GM23338 (cell line): ENCODE results near the gene NFXL1. TPM values are rescaled to one million over a fixed set of nuclear protein-coding genes. Genes with fewer than 3 reads are reported as not detected.

Source experiments
- ATAC-seq: fragments of 200-7000 bp; cut with Tn5 transposase; 3 replicates; pipeline ENCODE4 v1.9.1; 2020
- DNase-seq: peaks from one replicate; pipeline ENCODE4 v3.0.0-alpha.2; 2015; ENCODE audit warnings: low spot score
- H2AFZ ChIP-seq: fragments of 200-600 bp; sonication (generic); 2 replicates; pipeline ENCODE4 v1.8.0; 2016; ENCODE audit warnings: antibody characterized with exemption, mild to moderate bottlenecking, moderate library complexity
- H3F3A ChIP-seq: fragments of 200-600 bp; sonication (generic); replicated peaks from 2 replicates; pipeline ENCODE4 v1.8.0; 2017; ENCODE audit warnings: antibody characterized with exemption, mixed run types, low read depth
- H3K27ac ChIP-seq: fragments of 200-600 bp; sonication (generic); 2 replicates; pipeline ENCODE4 v1.6.1; 2016; ENCODE audit warnings: low read depth
- H3K27me3 ChIP-seq: fragments of 200-600 bp; sonication (generic); 2 replicates; pipeline ENCODE4 v1.8.0; 2016; ENCODE audit warnings: mild to moderate bottlenecking, mixed run types, moderate library complexity; ENCODE audit not compliant: insufficient read depth
- H3K36me3 ChIP-seq: fragments of 200-600 bp; sonication (generic); 2 replicates; pipeline ENCODE4 v1.8.0; 2016; ENCODE audit warnings: mild to moderate bottlenecking; ENCODE audit not compliant: insufficient read depth
- H3K4me1 ChIP-seq: fragments of 200-600 bp; sonication (generic); 2 replicates; pipeline ENCODE4 v1.8.0; 2016; ENCODE audit warnings: mild to moderate bottlenecking, moderate library complexity; ENCODE audit not compliant: insufficient read depth
- H3K4me2 ChIP-seq: fragments of 200-600 bp; sonication (generic); 2 replicates; pipeline ENCODE4 v1.7.1; 2017; ENCODE audit warnings: mixed run types
- H3K4me3 ChIP-seq: fragments of 200-600 bp; sonication (generic); 2 replicates; pipeline ENCODE4 v1.6.1; 2016; ENCODE audit warnings: mixed run types
- H3K79me2 ChIP-seq: fragments of 200-600 bp; sonication (generic); replicated peaks from 2 replicates; pipeline ENCODE4 v1.8.0; 2017; ENCODE audit warnings: mild to moderate bottlenecking; ENCODE audit not compliant: insufficient read depth
- H3K9me2 ChIP-seq: fragments of 200-600 bp; sonication (generic); 2 replicates; pipeline ENCODE4 v1.8.0; 2017; ENCODE audit not compliant: insufficient read depth
- H4K20me1 ChIP-seq: fragments of 200-600 bp; sonication (generic); replicated peaks from 2 replicates; pipeline ENCODE4 v1.8.0; 2017; ENCODE audit warnings: mild to moderate bottlenecking; ENCODE audit not compliant: insufficient read depth
- H3K27ac Mint-ChIP-seq: 2 replicates; pipeline ENCODE4 v1.8.0; 2020; ENCODE audit warnings: inconsistent platforms, mild to moderate bottlenecking, moderate library complexity, mixed read lengths
- H3K27me3 Mint-ChIP-seq: 3 replicates; pipeline ENCODE4 v1.8.0; 2022; ENCODE audit warnings: low read depth, mild to moderate bottlenecking, moderate library complexity, mixed read lengths, inconsistent platforms; ENCODE audit not compliant: insufficient read depth, poor library complexity
- H3K36me3 Mint-ChIP-seq: 3 replicates; pipeline ENCODE4 v1.8.0; 2021; ENCODE audit warnings: low read depth, mild to moderate bottlenecking, inconsistent platforms, moderate library complexity, mixed read lengths
- H3K4me1 Mint-ChIP-seq: 3 replicates; pipeline ENCODE4 v1.8.0; 2020; ENCODE audit warnings: mild to moderate bottlenecking, inconsistent platforms, mixed read lengths
- H3K4me3 Mint-ChIP-seq: 3 replicates; pipeline ENCODE4 v1.8.0; 2021; ENCODE audit warnings: moderate library complexity, mild to moderate bottlenecking, inconsistent platforms, mixed read lengths
- H3K9me3 Mint-ChIP-seq: 3 replicates; pipeline ENCODE4 v1.8.0; 2020; ENCODE audit warnings: moderate library complexity, mild to moderate bottlenecking, inconsistent platforms, mixed read lengths
- CREB1 ChIP-seq: fragments of 250-450 bp; sonication (Bioruptor Pico); IDR thresholded peaks from 2 replicates; pipeline ENCODE4 v1.5.0; 2020; ENCODE audit warnings: low read depth, mild to moderate bottlenecking, moderate library complexity
- EZH2 ChIP-seq: fragments of 200-600 bp; sonication (generic); IDR thresholded peaks from one replicate; pipeline ENCODE4 v1.8.0; 2017; ENCODE audit warnings: antibody characterized with exemption, mild to moderate bottlenecking, low read depth; ENCODE audit not compliant: unreplicated experiment
- EZH2phosphoT487 ChIP-seq: fragments of 200-600 bp; sonication (generic); IDR thresholded peaks from one replicate; pipeline ENCODE4 v1.8.1; 2018; ENCODE audit warnings: antibody characterized with exemption; ENCODE audit not compliant: unreplicated experiment
- JUNB ChIP-seq: IDR thresholded peaks from one replicate; pipeline ENCODE4 v1.6.1; 2016; ENCODE audit warnings: antibody characterized with exemption; ENCODE audit not compliant: unreplicated experiment
- ZNF114 ChIP-seq: fragments of 250-450 bp; sonication (Bioruptor Pico); IDR thresholded peaks from 2 replicates; pipeline ENCODE4 v1.5.0; 2020; ENCODE audit warnings: mild to moderate bottlenecking, moderate library complexity
- ZNF331 ChIP-seq: fragments of 250-450 bp; sonication (Bioruptor Pico); IDR thresholded peaks from 2 replicates; pipeline ENCODE4 v1.5.0; 2020; ENCODE audit warnings: low read depth, mild to moderate bottlenecking, moderate library complexity
- polyA plus RNA-seq: library from polyadenylated mRNA; unstranded; fragments of >200 nt; fragmentation: Nextera tagmentation; extraction: Ambion mirVana; gene quantifications from 2 replicates; pipeline ENCODE4 v1.2.1, GENCODE V29; 2016
- total RNA-seq: library from RNA; depleted of rRNA; stranded (reverse); fragments of >200 nt; shearing (Covaris generic); gene quantifications from 2 replicates; pipeline ENCODE4 v1.2.3, GENCODE V29; 2014
- TF ChIP-seq, protein P1 (sequence below): fragments of 250-450 bp; sonication (Bioruptor Pico); IDR thresholded peaks from 2 replicates; pipeline ENCODE4 v1.5.0; 2020; ENCODE audit warnings: mild to moderate bottlenecking, moderate library complexity
- TF ChIP-seq, protein P2 (sequence below): IDR thresholded peaks from one replicate; pipeline ENCODE4 v1.6.1; 2018; ENCODE audit warnings: antibody characterized with exemption; ENCODE audit not compliant: unreplicated experiment
- TF ChIP-seq, protein P3 (sequence below): IDR thresholded peaks from 2 replicates; pipeline ENCODE4 v1.6.1; 2016; ENCODE audit warnings: antibody characterized with exemption

NFXL1 gene
- total and polyA plus RNA-seq, 2 experiments from 2014 or later: 19.4 to 31.7 TPM

DNA sequence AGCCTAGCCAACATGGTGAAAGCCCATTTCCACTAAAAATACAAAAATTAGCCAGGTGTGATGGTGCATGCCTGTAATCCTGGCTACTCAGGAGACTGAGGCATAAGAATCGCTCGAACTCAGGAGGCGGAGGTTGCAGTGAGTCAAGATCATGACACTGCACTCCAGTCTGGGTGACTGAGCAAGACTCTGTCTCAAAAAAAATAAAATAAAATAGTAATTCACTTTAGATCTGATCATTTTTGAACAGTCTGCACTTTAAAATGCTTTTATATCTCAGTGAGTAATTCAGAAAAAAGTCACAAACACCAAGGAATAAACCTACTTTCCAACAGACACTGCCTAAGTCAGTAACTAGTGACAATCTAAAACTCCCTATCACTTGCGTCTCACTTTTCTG, 50.9 kb downstream of the NFXL1 start:
- Histone ChIP-seq H3K9me2 (no peaks in the 10 kb centered on the region; the same call in 1 of the 2 replicates), H3K27ac (no peak overlapping the region), H3F3A (no peaks in the 10 kb centered on the region), H3K79me2 (peaks cover 20% of the 10 kb centered on the region; the same call in 1 of the 2 replicates), H3K27me3 (no peaks in the 10 kb centered on the region), H3K4me3 (no peak overlapping the region), H3K4me1 (no peaks in the 10 kb centered on the region), H4K20me1 (0 out of 2 replicates have a peak, but pooled peaks cover 9% of the 10 kb centered on the region), H2AFZ (no peak overlapping the region), H3K36me3 (peaks cover 6% of the 10 kb centered on the region; the same call in 1 of the 2 replicates), H3K4me2 (no peak overlapping the region)
- Mint-ChIP-seq H3K4me3 (no peak overlapping the region), H3K27ac (0 out of 2 replicates have a peak overlapping the region, but pooled peaks have one; percentile 78), H3K36me3 (peaks cover 25% of the 10 kb centered on the region; the same call in 2 of the 3 replicates), H3K27me3 (peaks cover 4% of the 10 kb centered on the region), H3K4me1 (no peaks in the 10 kb centered on the region), H3K9me3 (no peaks in the 10 kb centered on the region)
- ATAC-seq (no peak), DNase-seq (no peak)
- TF ChIP-seq, protein P1, sequence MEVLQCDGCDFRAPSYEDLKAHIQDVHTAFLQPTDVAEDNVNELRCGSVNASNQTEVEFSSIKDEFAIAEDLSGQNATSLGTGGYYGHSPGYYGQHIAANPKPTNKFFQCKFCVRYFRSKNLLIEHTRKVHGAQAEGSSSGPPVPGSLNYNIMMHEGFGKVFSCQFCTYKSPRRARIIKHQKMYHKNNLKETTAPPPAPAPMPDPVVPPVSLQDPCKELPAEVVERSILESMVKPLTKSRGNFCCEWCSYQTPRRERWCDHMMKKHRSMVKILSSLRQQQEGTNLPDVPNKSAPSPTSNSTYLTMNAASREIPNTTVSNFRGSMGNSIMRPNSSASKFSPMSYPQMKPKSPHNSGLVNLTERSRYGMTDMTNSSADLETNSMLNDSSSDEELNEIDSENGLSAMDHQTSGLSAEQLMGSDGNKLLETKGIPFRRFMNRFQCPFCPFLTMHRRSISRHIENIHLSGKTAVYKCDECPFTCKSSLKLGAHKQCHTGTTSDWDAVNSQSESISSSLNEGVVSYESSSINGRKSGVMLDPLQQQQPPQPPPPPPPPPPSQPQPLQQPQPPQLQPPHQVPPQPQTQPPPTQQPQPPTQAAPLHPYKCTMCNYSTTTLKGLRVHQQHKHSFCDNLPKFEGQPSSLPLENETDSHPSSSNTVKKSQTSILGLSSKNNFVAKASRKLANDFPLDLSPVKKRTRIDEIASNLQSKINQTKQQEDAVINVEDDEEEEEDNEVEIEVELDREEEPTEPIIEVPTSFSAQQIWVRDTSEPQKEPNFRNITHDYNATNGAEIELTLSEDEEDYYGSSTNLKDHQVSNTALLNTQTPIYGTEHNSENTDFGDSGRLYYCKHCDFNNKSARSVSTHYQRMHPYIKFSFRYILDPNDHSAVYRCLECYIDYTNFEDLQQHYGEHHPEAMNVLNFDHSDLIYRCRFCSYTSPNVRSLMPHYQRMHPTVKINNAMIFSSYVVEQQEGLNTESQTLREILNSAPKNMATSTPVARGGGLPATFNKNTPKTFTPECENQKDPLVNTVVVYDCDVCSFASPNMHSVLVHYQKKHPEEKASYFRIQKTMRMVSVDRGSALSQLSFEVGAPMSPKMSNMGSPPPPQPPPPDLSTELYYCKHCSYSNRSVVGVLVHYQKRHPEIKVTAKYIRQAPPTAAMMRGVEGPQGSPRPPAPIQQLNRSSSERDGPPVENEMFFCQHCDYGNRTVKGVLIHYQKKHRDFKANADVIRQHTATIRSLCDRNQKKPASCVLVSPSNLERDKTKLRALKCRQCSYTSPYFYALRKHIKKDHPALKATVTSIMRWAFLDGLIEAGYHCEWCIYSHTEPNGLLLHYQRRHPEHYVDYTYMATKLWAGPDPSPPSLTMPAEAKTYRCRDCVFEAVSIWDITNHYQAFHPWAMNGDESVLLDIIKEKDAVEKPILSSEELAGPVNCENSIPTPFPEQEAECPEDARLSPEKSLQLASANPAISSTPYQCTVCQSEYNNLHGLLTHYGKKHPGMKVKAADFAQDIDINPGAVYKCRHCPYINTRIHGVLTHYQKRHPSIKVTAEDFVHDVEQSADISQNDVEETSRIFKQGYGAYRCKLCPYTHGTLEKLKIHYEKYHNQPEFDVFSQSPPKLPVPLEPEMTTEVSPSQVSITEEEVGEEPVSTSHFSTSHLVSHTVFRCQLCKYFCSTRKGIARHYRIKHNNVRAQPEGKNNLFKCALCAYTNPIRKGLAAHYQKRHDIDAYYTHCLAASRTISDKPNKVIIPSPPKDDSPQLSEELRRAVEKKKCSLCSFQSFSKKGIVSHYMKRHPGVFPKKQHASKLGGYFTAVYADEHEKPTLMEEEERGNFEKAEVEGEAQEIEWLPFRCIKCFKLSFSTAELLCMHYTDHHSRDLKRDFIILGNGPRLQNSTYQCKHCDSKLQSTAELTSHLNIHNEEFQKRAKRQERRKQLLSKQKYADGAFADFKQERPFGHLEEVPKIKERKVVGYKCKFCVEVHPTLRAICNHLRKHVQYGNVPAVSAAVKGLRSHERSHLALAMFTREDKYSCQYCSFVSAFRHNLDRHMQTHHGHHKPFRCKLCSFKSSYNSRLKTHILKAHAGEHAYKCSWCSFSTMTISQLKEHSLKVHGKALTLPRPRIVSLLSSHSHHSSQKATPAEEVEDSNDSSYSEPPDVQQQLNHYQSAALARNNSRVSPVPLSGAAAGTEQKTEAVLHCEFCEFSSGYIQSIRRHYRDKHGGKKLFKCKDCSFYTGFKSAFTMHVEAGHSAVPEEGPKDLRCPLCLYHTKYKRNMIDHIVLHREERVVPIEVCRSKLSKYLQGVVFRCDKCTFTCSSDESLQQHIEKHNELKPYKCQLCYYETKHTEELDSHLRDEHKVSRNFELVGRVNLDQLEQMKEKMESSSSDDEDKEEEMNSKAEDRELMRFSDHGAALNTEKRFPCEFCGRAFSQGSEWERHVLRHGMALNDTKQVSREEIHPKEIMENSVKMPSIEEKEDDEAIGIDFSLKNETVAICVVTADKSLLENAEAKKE (CRISPR knock-in tag): no peak

DNA sequence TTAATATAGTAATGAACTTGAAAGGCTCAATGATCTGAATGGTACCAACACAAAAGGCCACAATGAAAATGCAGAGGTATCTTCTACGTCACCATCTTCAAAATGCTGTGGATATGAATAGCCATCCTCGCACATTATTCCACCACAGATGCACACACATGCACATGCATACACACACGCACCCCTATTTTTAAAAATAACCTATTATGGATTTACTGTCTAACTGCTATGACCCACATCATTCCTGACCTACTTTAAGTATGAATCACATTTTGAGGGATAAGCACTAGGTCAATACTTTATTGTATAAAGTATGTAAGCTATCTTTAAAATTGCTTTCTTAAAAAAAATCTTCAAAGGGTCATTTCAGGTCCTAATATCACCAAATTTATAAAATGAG, 52.1 kb downstream of the NFXL1 start:
- H3K4me2 ChIP-seq: no peak overlapping the region
- no peak overlapping the region for H3K27ac ChIP-seq
- H3F3A ChIP-seq: no peaks in the 10 kb centered on the region
- H3K9me2 ChIP-seq: no peaks in the 10 kb centered on the region; the same call in 1 of the 2 replicates
- peaks cover 21% of the 10 kb centered on the region; the same call in 2 of the 3 replicates for H3K36me3 Mint-ChIP-seq
- no peaks in the 10 kb centered on the region for H3K4me1 Mint-ChIP-seq
- no peaks in the 10 kb centered on the region for H3K9me3 Mint-ChIP-seq
- H3K4me3 ChIP-seq: no peak overlapping the region
- H3K79me2 ChIP-seq: peaks cover 20% of the 10 kb centered on the region; the same call in 1 of the 2 replicates
- H3K27me3 ChIP-seq: no peaks in the 10 kb centered on the region
- ATAC-seq (no peak), DNase-seq (no peak)
- H3K27ac Mint-ChIP-seq: no peak overlapping the region
- no peaks in the 10 kb centered on the region for H3K4me1 ChIP-seq
- no peak overlapping the region for H2AFZ ChIP-seq
- H4K20me1 ChIP-seq: 0 out of 2 replicates have a peak, but pooled peaks cover 9% of the 10 kb centered on the region
- no peak overlapping the region for H3K4me3 Mint-ChIP-seq
- H3K27me3 Mint-ChIP-seq: peaks cover 4% of the 10 kb centered on the region
- peaks cover 6% of the 10 kb centered on the region; the same call in 1 of the 2 replicates for H3K36me3 ChIP-seq
- TF ChIP-seq CREB1 (CRISPR knock-in tag) (no peak), ZNF331 (no peak), EZH2 (no peak), EZH2phosphoT487 (no peak), JUNB (no peak), ZNF114 (no peak)
- TF ChIP-seq, protein P2, sequence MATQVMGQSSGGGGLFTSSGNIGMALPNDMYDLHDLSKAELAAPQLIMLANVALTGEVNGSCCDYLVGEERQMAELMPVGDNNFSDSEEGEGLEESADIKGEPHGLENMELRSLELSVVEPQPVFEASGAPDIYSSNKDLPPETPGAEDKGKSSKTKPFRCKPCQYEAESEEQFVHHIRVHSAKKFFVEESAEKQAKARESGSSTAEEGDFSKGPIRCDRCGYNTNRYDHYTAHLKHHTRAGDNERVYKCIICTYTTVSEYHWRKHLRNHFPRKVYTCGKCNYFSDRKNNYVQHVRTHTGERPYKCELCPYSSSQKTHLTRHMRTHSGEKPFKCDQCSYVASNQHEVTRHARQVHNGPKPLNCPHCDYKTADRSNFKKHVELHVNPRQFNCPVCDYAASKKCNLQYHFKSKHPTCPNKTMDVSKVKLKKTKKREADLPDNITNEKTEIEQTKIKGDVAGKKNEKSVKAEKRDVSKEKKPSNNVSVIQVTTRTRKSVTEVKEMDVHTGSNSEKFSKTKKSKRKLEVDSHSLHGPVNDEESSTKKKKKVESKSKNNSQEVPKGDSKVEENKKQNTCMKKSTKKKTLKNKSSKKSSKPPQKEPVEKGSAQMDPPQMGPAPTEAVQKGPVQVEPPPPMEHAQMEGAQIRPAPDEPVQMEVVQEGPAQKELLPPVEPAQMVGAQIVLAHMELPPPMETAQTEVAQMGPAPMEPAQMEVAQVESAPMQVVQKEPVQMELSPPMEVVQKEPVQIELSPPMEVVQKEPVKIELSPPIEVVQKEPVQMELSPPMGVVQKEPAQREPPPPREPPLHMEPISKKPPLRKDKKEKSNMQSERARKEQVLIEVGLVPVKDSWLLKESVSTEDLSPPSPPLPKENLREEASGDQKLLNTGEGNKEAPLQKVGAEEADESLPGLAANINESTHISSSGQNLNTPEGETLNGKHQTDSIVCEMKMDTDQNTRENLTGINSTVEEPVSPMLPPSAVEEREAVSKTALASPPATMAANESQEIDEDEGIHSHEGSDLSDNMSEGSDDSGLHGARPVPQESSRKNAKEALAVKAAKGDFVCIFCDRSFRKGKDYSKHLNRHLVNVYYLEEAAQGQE: no peak
- TF ChIP-seq, protein P3, sequence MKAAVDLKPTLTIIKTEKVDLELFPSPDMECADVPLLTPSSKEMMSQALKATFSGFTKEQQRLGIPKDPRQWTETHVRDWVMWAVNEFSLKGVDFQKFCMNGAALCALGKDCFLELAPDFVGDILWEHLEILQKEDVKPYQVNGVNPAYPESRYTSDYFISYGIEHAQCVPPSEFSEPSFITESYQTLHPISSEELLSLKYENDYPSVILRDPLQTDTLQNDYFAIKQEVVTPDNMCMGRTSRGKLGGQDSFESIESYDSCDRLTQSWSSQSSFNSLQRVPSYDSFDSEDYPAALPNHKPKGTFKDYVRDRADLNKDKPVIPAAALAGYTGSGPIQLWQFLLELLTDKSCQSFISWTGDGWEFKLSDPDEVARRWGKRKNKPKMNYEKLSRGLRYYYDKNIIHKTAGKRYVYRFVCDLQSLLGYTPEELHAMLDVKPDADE: no peak
